Stimulated activated CD8-positive, alpha-beta memory T cell treated with anti-CD3 and anti-CD28 coated beads, Interleukin-4, amount 100 ng/mL, for 24 hours (primary cell): ENCODE measurements around the gene NUP62CL.
"Not testable (repeated sequence)": the region's sequence is repeated elsewhere in the genome, so short reads cannot be mapped to it uniquely, and the experiment has no call there.

Experiments used
- DNase-seq: peaks from one replicate; pipeline ENCODE4 v3.0.0-alpha.2; 2020; ENCODE audit warnings: low read depth

NUP62CL gene, protein sequence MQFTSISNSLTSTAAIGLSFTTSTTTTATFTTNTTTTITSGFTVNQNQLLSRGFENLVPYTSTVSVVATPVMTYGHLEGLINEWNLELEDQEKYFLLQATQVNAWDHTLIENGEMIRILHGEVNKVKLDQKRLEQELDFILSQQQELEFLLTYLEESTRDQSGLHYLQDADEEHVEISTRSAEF

DNA sequence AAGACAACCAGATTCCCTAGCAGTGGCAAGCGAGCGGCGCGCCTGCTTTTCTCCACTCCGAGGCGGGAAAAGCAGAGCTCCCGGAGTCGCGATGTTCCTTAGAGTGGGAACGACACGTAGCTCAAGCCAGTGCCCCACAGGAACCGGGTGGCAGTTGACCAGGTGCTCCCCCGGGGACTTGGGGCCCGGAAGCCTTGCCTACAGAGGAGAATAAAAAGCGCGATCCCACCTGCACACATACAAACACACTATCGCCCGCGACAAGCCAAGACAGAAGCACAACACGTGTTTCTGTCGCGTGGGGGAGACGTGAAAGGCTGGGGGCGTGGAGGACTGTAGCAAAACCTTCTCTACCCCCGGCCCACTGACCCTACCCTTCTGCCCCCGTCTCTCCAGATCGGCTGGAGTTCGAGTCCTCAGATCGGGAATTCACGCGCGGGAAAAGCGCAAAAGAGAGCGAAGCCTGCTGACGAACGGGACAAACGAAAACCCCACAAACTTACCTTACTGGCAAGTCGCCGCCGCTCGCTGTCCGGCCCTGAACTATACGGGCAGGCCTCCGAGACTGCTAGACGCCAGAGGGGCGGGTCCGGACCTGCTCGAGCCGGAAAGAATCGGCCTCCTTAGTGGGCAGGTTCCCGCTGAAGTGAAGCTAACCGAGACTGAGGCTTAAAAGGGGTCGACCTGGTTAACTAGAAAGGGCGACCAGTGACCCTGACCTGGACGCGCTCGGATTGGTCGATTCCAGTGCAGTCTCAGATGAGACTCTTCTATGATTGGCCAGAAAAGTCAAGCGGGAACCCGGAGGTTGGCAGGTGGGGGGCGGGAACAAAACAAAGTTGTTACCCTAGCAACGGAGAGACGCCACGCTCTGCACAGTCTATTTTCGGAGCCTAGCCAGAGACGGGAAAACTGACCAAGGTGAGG, at the start of gene NUP62CL, which contains the start of gene DNAAF6:
TSS of gene NUP62CL (minus strand) at position 664 of the 927 bp plus-strand sequence. CDS start 31,287 bp downstream, outside the sequence.
TSS of gene DNAAF6 (plus strand) at position 842 of the 927 bp plus-strand sequence. CDS start 6,265 bp downstream, outside the sequence.
- peak; percentile 46 for DNase-seq

DNA sequence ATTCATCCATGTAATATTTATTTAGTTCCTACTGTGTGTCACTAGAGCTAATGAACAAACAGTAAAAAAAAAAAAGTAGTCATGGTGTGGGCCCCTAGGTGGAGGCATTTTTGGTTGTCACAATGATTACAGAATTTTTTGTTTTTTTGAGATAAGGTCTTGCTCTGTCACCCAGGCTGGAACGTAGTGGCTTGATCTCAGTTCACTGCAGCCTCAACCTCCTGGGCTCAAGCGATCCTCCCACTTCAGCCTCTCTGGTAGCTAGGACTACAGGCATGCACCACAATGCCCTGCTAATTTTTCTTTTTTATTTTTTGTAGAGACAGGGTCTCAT, 22.2 kb upstream of the NUP62CL start:
- DNase-seq, result no peak

DNA sequence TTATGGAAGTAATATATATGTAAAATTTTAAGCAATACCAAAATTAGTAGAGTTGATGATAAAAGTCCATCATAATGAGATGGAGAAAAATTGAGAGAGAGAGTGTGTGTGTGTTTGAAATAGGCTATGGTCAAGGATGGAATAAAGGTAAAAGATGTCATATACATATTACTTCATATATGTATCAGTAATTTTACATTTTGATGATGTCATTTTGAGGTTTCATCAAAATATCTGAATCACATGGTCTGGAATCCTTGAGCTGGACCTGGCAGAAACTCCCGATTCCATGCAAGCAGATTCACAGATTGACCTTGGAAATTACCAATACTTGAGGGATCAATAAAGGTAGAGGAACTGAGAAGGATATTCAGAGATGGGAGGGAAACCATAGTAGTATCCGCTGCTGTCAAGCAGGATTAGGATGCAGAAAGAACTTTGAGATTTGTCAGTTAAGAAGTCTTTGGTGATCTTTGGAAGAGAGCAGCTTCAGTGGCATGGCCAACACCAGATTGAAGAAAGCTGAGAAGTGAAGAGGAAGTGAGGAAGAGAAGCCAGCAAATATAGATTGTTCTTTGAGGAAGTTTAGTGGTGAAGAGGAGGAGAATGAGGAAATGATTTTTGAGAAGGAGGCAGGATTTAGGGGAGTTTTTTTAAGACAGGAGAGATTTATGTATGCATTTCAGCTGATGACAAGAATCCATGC, 21.7 kb upstream of the NUP62CL start:
- DNase-seq, result no peak

DNA sequence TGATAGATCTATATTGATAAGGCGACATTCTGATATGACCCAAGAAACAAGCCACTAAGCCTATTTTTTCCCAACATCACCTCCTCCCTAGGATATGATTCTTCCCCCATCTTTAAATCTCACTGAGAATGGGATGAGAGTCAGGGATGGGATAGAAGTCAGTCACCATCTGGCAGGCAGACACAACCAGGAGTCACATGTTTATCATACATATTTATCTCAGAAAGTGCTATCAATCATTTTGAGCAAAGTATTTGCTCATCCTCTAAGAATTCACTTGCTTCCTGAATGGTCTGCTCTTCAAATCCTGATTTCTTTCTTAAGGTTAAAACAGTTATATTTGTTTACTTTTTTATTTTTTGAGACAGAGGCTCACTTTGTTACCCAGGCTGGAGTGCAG, 20.5 kb upstream of the NUP62CL start:
- no peak for DNase-seq

DNA sequence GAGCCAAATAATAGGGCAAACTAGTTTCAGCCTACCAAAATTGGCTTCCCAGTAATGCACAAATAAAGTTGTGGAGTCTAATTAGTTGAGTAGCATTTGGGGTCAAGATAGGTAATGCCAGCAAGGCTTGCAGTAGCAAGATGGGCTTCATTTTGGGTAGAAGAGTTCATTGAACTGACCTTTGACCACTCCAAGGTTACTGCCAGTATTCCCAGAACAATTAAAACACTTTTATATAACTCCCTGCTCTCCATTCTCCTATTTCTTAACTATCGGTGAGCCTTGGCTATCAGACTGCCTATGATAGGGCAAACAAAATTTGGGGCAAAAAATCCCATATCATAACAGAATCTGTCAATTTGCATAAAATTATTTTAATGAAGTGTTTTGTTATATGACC, 7.2 kb upstream of the NUP62CL start:
- DNase-seq, result no peak

DNA sequence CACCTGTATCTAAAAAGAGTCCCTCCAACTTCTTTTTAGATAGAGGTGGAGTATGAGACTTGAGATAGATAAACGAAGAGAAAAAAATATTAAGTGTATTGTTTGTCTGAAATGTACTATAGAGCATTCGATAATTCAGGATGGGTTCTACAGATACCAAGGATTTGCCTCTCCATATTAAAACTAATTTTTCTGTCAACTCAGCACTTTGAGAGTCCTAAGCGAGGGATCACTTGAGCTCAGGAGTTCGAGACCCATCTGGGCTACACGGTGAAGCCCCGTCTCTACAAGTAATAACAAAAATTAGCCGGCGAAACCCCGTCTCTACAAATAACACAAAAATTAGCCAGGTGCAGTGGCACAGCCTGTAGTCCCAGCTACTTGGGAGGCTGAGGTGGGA, 1.7 kb upstream of the NUP62CL start:
- no peak for DNase-seq

DNA sequence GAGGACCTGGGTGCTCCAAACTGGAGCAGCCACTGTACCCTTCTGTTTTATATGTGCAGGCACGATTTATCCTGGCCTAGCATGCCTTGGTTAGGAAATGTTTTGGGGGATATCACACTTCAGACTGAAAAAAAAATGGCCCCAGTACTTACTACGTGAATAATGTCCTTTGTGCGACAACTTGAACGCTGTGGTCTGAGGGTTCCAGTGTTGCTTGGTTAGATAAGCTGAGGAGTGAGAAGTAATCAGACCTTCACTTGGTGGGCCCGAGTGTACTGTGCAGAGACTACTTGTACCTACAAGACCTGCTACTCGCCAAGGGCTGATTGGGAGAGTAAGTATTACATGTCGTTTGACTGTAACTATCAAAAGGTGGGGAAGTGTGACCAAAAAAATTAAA, 856 bp upstream of the NUP62CL start:
- DNase-seq, result no peak

DNA sequence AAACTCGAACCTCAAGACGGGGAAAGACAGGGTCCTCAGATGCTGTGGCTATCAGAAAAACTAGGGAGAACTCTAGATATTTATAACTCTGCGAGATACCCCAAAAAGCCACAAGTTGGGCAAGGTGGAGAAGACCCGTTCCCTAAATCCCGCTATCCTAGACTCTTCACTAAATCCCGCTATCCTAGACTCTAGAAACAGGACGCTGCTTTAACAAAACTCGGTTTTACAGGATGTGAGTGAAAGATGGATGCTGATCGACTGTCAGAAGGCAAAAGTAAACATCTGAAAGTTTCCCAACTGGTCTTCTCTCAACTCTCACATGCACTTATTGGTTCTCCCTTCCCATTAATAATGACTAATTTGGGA, 448 bp upstream of the NUP62CL start:
- DNase-seq, result no peak

DNA sequence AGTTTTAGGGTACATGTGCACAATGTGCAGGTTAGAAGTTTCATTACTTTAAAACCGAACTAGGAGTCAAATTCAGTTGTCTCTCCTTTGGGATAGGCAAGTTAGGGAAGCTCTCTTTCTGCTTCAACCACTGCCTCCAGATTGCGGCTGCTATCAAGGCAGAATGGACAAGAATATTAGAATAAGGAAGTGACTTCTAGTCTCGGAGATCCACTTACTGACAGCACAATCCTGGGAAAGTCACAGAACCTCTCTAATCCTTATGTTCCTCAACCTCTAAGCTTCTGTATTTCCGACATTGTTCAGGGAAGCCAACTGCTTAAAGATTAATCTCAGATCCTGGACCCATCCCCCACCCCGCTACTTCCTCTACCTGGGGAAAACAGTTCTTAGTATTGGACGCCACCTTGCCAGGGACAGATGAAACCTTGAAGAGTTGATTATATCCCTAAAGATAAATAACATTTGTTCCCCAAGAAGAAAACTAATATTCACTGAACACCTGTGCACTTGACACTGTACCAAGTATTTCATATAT, 2.1 kb downstream of the NUP62CL start:
- DNase-seq, result no peak

DNA sequence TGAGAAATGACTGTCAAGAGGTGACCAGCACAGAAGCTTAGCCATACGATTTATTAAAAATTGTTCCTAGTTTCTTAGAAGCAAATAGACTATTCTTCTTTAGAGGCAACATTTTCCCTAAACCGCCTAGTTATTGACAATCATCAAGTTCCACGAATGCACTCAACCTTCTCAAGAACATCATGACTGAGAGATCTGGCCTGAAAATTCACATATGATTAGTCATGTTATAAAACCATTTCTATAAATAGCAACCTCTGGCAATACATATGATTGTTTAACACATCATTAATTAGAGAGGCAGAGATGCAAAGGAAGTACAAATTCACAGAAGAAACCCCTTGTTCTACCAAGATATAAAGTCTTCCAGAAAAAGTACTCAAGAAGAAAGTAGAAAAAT, 6.7 kb downstream of the NUP62CL start:
- DNase-seq, result no peak

DNA sequence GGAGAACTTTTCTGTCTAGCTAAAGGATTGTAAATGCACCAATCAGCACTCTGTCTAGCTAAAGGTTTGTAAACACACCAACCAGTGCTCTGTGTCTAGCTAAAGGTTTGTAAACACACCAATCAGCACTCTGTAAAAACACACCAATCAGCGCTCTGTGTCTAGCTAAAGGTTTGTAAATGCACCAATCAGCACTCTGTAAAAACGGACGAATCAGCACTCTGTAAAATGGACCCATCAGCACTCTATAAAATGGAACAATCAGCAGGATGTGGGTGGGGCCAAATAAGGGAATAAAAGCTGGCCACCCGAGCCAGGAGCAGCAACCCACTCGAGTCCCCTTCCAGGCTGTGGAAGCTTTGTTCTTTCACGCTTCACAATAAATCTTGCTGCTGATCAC, 8.2 kb downstream of the NUP62CL start:
- not testable (repeated sequence) for DNase-seq

DNA sequence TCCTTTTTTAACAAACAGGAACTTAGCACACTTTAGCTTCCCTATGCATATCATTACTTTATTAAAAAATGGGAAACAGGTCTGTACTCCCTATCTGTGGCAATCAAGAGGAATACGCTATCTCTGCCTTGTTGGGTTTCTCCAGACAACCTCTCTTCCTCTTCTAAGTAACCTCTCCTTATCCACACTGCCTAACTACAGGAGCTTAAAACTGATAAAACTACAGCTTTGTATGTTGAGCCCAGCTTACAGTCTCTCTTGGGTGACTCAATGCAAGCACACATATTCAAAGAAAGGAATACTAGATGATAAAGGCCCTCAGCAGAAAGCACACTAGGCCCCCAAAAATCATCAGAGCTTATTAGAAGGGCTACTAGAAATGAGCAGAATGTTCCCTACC, 8.9 kb downstream of the NUP62CL start:
- DNase-seq, result no peak

DNA sequence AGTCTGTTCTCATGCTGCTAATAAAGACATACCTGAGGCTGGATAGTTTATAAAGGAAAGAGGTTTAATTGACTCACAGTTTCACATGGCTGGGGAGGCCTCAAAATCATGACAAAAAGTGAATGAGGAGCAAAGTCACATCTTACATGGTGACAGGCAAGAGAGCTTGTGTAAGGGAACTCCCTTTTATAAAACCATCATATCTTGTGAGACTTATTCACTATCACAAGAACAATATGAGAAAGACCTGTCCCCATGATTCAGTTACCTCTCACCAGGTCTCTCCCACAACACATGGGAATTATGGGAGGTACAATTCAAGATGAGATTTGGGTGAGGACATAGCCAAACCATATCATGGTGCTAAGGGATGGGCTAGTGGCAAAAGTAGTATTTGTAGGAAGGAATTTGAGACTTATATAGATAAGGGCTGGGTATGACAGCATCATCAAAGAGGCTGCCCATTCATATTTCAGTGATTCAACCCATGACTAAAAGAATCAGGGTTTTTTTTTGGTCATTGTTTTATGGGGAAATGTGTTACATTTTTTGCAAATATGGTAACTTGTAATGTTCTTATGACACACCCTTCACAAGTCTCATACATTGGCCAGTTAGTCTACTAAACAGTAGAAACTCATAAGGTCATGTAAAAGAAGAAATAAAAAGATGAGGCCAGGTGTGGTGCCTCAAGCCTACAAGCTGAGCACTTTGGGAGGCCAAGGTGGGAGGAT, 34.7 kb downstream of the NUP62CL start:
- DNase-seq, result no peak

DNA sequence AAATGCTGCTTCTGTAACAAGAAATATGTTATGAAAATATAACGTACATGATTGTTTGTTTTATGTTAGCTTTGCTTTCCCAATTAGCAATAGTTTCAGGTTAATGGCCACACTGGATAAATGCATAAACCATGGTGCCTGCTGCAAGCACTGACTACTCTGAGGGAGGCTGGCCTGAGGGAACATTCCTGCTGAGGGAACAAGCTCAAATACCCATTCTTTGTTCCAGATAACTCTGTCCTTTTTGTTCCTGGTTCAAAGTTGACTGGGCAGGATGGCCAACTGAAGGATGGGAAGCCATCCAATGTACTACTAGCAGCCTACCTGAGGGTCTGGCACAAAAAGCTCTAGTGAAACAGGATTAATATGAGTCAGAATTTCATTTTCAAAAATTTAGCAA, 37.5 kb downstream of the NUP62CL start:
- DNase-seq, result no peak

DNA sequence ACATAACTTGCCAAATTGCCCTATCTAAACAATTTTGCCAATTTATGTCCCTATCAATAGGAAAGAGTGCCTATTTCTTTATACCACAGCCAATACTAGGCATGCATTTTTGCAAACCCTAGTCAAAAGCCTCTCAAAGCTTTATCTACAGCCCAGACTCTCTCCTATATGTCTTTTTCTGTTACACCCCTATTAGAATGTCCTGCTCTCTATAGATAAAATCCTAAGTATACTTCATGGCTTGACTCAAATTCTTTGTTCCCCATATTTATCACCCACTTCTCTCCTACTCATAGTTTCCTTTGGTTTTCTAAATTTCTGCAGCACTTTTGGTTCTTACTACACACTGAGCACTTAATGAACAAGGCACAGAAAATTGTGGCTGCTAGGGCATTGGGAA, 38.0 kb downstream of the NUP62CL start:
- DNase-seq, result no peak

DNA sequence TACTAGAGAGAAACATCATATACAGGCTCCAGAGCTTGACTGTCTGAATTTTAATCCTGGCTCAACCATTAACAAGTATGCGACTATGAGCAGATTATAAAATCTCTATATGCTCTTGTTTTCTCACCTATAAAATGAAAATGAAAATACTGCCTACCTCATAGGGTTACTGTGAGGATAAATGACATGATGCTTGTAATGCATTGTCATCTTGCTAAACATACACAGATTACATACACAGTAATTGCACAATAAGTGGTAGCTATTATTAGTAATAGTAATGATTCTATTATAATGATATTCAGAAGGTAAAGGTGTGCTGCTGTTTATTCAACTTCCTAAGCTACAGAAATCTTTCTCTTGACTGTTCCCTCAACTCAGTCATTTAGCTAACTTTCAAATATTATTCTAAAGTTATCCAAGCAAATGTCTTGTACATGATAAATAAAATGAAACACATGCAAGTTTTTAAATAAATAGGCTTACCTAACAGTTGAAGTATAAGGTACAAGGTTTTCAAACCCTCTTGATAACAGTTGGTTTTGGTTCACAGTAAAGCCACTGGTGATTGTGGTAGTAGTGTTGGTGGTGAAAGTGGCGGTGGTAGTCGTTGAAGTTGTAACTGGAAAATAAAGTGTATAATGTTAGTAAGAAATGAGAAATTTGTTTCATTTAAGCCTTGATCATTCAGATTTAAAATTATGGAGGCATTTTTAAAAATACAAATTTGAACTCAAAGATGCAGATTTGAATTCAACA, 38.9 kb downstream of the NUP62CL start:
- no peak for DNase-seq

DNA sequence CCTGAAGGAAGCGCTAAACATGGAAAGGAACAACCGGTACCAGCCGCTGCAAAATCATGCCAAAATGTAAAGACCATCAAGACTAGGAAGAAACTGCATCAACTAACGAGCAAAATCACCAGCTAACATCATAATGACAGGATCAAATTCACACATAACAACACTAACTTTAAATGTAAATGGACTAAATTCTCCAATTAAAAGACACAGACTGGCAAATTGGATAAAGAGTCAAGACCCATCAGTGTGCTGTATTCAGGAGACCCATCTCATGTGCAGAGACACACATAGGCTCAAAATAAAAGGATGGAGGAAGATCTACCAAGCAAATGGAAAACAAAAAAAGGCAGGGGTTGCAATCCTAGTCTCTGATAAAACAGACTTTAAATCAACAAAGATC, 48.6 kb downstream of the NUP62CL start:
- DNase-seq, result not testable (repeated sequence)

DNA sequence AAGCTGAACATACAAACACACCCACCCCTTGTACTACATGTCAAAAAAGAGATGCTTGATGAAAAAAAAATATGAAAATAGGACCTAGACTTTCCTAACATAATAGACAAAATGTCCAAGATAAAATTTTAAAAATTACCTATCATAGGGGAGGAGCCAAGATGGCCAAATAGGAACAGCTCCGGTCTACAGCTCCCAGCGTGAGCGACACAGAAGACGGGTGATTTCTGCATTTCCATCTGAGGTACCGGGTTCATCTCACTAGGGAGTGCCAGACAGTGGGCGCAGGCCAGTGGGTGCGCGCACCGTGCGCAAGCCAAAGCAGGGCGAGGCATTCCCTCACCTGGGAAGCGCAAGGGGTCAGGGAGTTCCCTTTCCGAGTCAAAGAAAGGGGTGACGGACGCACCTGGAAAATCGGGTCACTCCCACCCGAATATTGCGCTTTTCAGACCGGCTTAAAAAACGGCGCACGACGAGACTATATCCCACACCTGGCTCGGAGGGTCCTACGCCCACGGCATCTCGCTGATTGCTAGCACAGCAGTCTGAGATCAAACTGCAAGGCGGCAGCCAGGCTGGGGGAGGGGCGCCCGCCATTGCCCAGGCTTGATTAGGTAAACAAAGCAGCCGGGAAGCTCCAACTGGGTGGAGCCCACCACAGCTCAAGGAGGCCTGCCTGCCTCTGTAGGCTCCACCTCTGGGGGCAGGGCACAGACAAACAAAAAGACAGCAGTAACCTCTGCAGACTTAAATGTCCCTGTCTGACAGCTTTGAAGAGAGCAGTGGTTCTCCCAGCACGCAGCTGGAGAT, 50.4 kb downstream of the NUP62CL start:
- not testable (repeated sequence) for DNase-seq

DNA sequence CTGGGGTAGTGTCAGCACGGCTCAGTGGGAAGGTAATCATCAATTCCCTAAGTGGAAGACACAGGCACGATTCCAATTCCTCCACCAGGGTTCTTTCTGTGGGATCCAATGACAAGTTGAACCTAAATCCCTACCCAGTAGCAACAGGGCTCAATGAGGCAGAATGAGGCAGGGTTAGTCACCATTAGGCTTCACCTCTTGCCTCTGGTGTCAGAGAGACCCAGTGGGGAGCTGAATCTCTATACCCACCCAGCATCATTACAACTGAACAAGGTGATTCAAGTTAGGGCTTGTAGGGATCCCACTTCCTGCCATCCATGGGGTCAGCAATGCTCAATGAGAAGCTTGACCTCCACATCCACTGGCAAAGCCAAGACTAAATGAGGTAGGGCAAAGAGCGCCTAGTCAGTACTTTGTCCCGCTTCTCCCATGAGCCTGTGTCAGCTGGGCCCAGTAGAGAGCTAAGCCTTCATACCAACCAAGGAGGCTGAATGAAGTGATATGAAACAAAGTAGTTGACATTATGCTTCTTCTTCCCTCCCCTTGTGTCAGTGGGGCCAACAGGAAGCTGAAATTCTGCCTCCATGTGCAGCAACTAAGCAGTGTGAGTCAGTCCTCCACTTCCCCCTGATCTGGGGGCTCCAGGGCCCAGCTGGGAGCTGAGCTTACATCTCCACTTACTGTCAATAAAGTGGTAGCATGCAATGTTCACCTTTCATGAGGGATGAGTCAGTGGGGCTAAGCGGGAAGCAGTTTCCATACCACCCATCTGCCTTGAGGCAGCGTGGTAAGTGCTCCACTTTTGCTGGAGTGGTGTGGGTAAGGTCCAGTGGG, 51.2 kb downstream of the NUP62CL start:
- DNase-seq, result no peak
